Hepatocyte (in vitro differentiated cells): ENCODE results near the gene CUX1. TPM values are rescaled to one million over a fixed set of nuclear protein-coding genes. Genes with fewer than 3 reads are reported as not detected.

Experiments
- DNase-seq: peaks from one replicate; pipeline ENCODE4 v3.0.0-alpha.2; 2016; ENCODE audit warnings: low spot score
- H2AFZ ChIP-seq: fragments of 200-600 bp; sonication (generic); 2 replicates; pipeline ENCODE4 v1.6.0; 2016; ENCODE audit warnings: antibody characterized with exemption, mild to moderate bottlenecking
- H3K27ac ChIP-seq: fragments of 200-600 bp; sonication (generic); 2 replicates; pipeline ENCODE4 v1.5.1; 2016; ENCODE audit warnings: mild to moderate bottlenecking
- H3K27me3 ChIP-seq: fragments of 200-600 bp; sonication (generic); 2 replicates; pipeline ENCODE4 v1.6.1; 2016
- H3K36me3 ChIP-seq: fragments of 200-600 bp; sonication (generic); replicated peaks from 2 replicates; pipeline ENCODE4 v1.5.1; 2016; ENCODE audit warnings: low read depth; ENCODE audit not compliant: insufficient read depth
- H3K4me1 ChIP-seq: fragments of 200-600 bp; sonication (generic); 2 replicates; pipeline ENCODE4 v1.5.1; 2016; ENCODE audit warnings: mild to moderate bottlenecking, moderate library complexity; ENCODE audit not compliant: insufficient read depth
- H3K4me2 ChIP-seq: fragments of 200-600 bp; sonication (generic); 2 replicates; pipeline ENCODE4 v1.6.0; 2016
- H3K4me3 ChIP-seq: fragments of 200-600 bp; sonication (generic); 2 replicates; pipeline ENCODE4 v1.5.1; 2016; ENCODE audit warnings: mild to moderate bottlenecking
- H3K79me2 ChIP-seq: fragments of 200-600 bp; sonication (generic); 2 replicates; pipeline ENCODE4 v1.6.0; 2017; ENCODE audit warnings: mild to moderate bottlenecking
- H3K9me2 ChIP-seq: fragments of 200-600 bp; sonication (generic); replicated peaks from 2 replicates; pipeline ENCODE4 v1.6.0; 2017; ENCODE audit warnings: mild to moderate bottlenecking; ENCODE audit not compliant: insufficient read depth
- H3K9me3 ChIP-seq: fragments of 200-600 bp; sonication (generic); 2 replicates; pipeline ENCODE4 v1.5.1; 2016; ENCODE audit warnings: low read depth, mild to moderate bottlenecking
- H4K20me1 ChIP-seq: fragments of 200-600 bp; sonication (generic); 2 replicates; pipeline ENCODE4 v1.6.0; 2016; ENCODE audit warnings: mild to moderate bottlenecking; ENCODE audit not compliant: insufficient read depth, poor library complexity, severe bottlenecking
- EZH2 ChIP-seq: fragments of 200-600 bp; sonication (generic); IDR thresholded peaks from 2 replicates; pipeline ENCODE4 v1.6.1; 2016; ENCODE audit warnings: antibody characterized with exemption, mild to moderate bottlenecking, borderline replicate concordance
- EZH2phosphoT487 ChIP-seq: fragments of 200-600 bp; sonication (generic); IDR thresholded peaks from one replicate; pipeline ENCODE4 v1.6.1; 2018; ENCODE audit warnings: antibody characterized with exemption, mild to moderate bottlenecking, low read depth, moderate library complexity; ENCODE audit not compliant: unreplicated experiment, severe bottlenecking
- WGBS: methylation state at CpG from one replicate; pipeline ENCODE4 v1.1.6; 2016; ENCODE audit warnings: low lambda C conversion rate; ENCODE audit errors: missing lambda C conversion rate; 5-methylcytosine and 5-hydroxymethylcytosine counted together
- polyA plus RNA-seq: library from polyadenylated mRNA; unstranded; fragments of >200 nt; fragmentation: Nextera tagmentation; extraction: Ambion mirVana; gene quantifications from 2 replicates; pipeline ENCODE4 v1.2.1, GENCODE V29; 2016
- total RNA-seq: library from RNA; depleted of rRNA; stranded (reverse); fragments of >200 nt; gene quantifications from 2 replicates; pipeline ENCODE4 v1.2.3, GENCODE V29; 2014
- TF ChIP-seq, protein P1 (sequence below): fragments of 200-600 bp; sonication (generic); IDR thresholded peaks from 2 replicates; pipeline ENCODE4 v1.5.1; 2016; ENCODE audit warnings: antibody characterized with exemption, mild to moderate bottlenecking; ENCODE audit not compliant: poor library complexity

Gene CUX1
- total and polyA plus RNA-seq, 2 experiments from 2014 or later, result 60.1 to 76.8 TPM

DNA sequence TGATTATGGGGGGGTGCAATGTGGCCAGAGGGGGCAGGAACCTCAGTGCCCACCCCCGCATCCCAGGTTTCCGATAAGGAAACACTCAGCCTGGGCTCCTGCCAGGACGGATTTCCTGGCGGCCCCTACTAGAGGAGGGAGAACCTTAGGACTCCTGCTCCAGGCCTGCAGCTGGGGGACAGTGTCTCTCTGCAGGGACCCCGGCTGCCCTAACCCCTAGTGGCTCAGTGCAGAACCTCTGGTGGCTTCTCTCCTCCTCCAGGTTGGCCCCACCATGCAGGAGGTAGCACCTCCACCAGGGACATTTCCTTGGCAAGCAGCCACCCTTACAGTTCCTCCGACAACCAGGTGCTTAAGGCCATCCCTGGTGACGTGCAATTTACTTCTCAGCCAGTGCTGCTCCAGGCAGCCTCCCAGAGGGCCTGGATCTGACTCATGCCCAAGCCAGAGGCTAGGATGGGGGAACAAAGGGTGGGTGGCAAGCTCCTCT is 501.1 kb downstream of the CUX1 start:
- Histone ChIP-seq H3K27me3 (no peaks in the 10 kb centered on the region), H4K20me1 (no peaks in the 10 kb centered on the region), H3K9me2 (no peaks in the 10 kb centered on the region), H3K4me3 (no peak overlapping the region), H3K27ac (no peak overlapping the region), H3K36me3 (no peaks in the 10 kb centered on the region), H3K4me2 (no peak overlapping the region), H3K9me3 (no peaks in the 10 kb centered on the region), H3K79me2 (no peaks in the 10 kb centered on the region), H2AFZ (no peak overlapping the region), H3K4me1 (no peaks in the 10 kb centered on the region)
- WGBS, result 83% methylated on average over 7 of the region's 7 CpGs
- no peak for DNase-seq
- TF ChIP-seq EZH2, result no peak
- TF ChIP-seq, protein P1, sequence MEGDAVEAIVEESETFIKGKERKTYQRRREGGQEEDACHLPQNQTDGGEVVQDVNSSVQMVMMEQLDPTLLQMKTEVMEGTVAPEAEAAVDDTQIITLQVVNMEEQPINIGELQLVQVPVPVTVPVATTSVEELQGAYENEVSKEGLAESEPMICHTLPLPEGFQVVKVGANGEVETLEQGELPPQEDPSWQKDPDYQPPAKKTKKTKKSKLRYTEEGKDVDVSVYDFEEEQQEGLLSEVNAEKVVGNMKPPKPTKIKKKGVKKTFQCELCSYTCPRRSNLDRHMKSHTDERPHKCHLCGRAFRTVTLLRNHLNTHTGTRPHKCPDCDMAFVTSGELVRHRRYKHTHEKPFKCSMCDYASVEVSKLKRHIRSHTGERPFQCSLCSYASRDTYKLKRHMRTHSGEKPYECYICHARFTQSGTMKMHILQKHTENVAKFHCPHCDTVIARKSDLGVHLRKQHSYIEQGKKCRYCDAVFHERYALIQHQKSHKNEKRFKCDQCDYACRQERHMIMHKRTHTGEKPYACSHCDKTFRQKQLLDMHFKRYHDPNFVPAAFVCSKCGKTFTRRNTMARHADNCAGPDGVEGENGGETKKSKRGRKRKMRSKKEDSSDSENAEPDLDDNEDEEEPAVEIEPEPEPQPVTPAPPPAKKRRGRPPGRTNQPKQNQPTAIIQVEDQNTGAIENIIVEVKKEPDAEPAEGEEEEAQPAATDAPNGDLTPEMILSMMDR, result no peak
- TF ChIP-seq EZH2phosphoT487, result no peak

DNA sequence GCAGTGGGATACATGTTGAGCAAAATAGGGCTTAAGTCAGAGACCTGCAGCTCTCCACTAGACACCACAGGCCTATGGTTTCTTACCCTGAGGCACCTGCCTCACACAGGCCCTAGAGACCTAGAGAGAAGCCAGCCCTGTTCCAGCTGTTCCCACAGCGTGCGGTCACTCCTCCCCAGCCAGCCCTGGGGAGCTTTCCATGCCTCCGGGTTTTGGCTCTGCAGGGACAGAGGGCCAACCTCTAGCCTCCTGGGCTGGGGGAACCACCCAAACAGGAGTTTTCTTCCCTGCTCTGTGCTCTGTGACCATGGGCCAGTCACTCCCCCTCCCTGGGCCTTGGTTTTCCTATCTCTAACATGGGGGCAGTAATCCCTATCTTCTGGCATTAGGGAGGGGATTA is 502.2 kb downstream of the CUX1 start:
- DNase-seq, result no peak
- no peaks in the 10 kb centered on the region for H3K9me3 ChIP-seq
- TF ChIP-seq EZH2, result no peak
- TF ChIP-seq EZH2phosphoT487, result no peak
- TF ChIP-seq, protein P1, result no peak

DNA sequence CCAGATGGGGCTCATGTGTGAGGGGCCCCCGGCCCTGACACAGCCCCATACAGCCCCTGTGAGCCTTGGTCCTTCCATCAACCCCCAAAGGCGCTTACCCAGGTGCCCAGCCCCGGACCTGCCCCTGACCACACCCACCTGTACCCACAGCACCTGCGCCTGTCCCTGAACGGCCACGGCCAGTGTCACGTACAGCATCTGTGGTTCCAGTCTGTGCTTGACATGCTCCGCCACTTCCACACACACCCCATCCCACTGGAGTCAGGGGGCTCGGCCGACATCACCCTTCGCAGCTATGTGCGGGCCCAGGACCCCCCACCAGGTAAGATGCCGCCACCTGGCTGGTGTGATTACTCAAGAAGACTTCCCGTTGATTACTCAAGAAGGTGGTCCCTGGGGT is 502.8 kb downstream of the CUX1 start:
- H4K20me1 ChIP-seq, result no peaks in the 10 kb centered on the region
- H3K36me3 ChIP-seq, result no peaks in the 10 kb centered on the region
- TF ChIP-seq EZH2, result no peak
- TF ChIP-seq, protein P1, result no peak
- TF ChIP-seq EZH2phosphoT487, result no peak
- no peaks in the 10 kb centered on the region for H3K79me2 ChIP-seq
- H3K4me1 ChIP-seq, result no peaks in the 10 kb centered on the region
- no peaks in the 10 kb centered on the region for H3K9me3 ChIP-seq
- H2AFZ ChIP-seq, result no peak overlapping the region
- H3K27ac ChIP-seq, result no peak overlapping the region
- H3K4me2 ChIP-seq, result no peak overlapping the region
- 97% methylated on average over 11 of the region's 14 CpGs for WGBS
- H3K9me2 ChIP-seq, result no peaks in the 10 kb centered on the region
- H3K4me3 ChIP-seq, result no peak overlapping the region
- no peaks in the 10 kb centered on the region for H3K27me3 ChIP-seq
- no peak for DNase-seq

More for the DNA sequence above, 502.2 kb downstream of the CUX1 start:
- WGBS, result 92% methylated on average over 3 of the region's 3 CpGs
- H3K4me1 ChIP-seq, result no peaks in the 10 kb centered on the region
- H3K9me2 ChIP-seq, result no peaks in the 10 kb centered on the region
- no peaks in the 10 kb centered on the region for H3K27me3 ChIP-seq
- no peak overlapping the region for H3K4me2 ChIP-seq
- no peaks in the 10 kb centered on the region for H4K20me1 ChIP-seq
- no peak overlapping the region for H2AFZ ChIP-seq
- H3K27ac ChIP-seq, result no peak overlapping the region
- H3K4me3 ChIP-seq, result no peak overlapping the region
- no peaks in the 10 kb centered on the region for H3K36me3 ChIP-seq
- H3K79me2 ChIP-seq, result no peaks in the 10 kb centered on the region
